Stimulated activated CD8-positive, alpha-beta memory T cell treated with anti-CD3 and anti-CD28 coated beads, Interleukin-4, amount 100 ng/mL, for 1 hour (primary cell): Measurements from ENCODE around the gene DHRS3.

Experiments used
- DNase-seq, 2 donors: peaks; one replicate each; pipeline ENCODE4 v3.0.0-alpha.2; 2020; ENCODE audit warnings: low read depth in 2 of 2, low spot score in 1 of 2

The DHRS3 gene

GRCh38 chr1:12518931-12519692, 98.9 kb downstream of the DHRS3 start:
- no peak for DNase-seq
